K562 (cell line): ENCODE results near the gene PTPMT1. TPM values are rescaled to one million over a fixed set of nuclear protein-coding genes. Genes with fewer than 3 reads are reported as not detected.

Source experiments
- ATAC-seq: fragments of 200-7000 bp; cut with Tn5 transposase; 3 replicates; pipeline ENCODE4 v1.9.1; 2020; ENCODE audit warnings: moderate library complexity
- BruUV-seq: library from RNA; stranded (reverse); fragments of 400-500 nt; replicated peaks from 2 replicates; lab custom pipeline; 2021; lab: Mats Ljungman, UMichigan
- CTCF ChIA-PET: fragments of 300-600 bp; formaldehyde crosslinking; extraction: SDS; loops from one replicate; lab custom pipeline; 2021; ENCODE audit warnings: low intra/inter-chr PET ratio; lab: Yijun Ruan, JAX
- POLR2A ChIA-PET: fragments of 300-600, 350-650 bp; sonication (Branson Sonifier 250); formaldehyde crosslinking; extraction: SDS; loops from one replicate; lab custom pipeline; 2021; ENCODE audit warnings: antibody characterized with exemption, inconsistent platforms; lab: Yijun Ruan, JAX
- DNase-seq, 4 experiments: peaks; one replicate each; pipeline versions ENCODE4 v3.0.0 to v3.0.0-alpha.2; 2011 to 2018; ENCODE audit warnings: low spot score in 3 of 4, mixed read lengths in 3 of 4; ENCODE audit errors: extremely low read depth in 1 of 4
- FAIRE-seq: peaks from 2 replicates; lab custom pipeline; 2011; peaks lifted over from hg19 to GRCh38; lab: Jason Lieb, UNC
- H2AFZ ChIP-seq: 2 replicates; pipeline ENCODE4 v1.6.0; 2011; ENCODE audit warnings: low read depth, low read length, control low read depth, inconsistent platforms
- H3K27ac ChIP-seq: fragments of 200-600 bp; 3 replicates; pipeline ENCODE4 v1.8.0; 2011; ENCODE audit warnings: low read depth, mild to moderate bottlenecking, control low read depth, inconsistent platforms, low read length, moderate library complexity, mixed read lengths; ENCODE audit errors: extremely low read depth
- H3K27me3 ChIP-seq, 2 experiments: fragments of 300-600 bp in 1 of 2; 2 replicates in 1 of 2; 3 replicates in 1 of 2; pipeline versions ENCODE4 v1.6.0 to v1.8.0; 2011; ENCODE audit warnings: inconsistent platforms in 2 of 2, low read length in 2 of 2, mild to moderate bottlenecking in 1 of 2, mixed read lengths in 1 of 2, moderate library complexity in 1 of 2; ENCODE audit not compliant: control insufficient read depth in 2 of 2, insufficient read depth in 2 of 2
- H3K36me3 ChIP-seq: fragments of 300-600 bp; 3 replicates; pipeline ENCODE4 v1.8.0; 2011; ENCODE audit warnings: mild to moderate bottlenecking, low read length, inconsistent platforms; ENCODE audit not compliant: control insufficient read depth, insufficient read depth
- H3K4me1 ChIP-seq, 2 experiments: fragments of 200-600 bp in 1 of 2; replicated peaks in 1 of 2; 2 replicates in 1 of 2; 3 replicates in 1 of 2; pipeline versions ENCODE4 v1.5.1 to v1.8.0; 2011; ENCODE audit warnings: inconsistent platforms in 2 of 2, low read length in 2 of 2, mild to moderate bottlenecking in 1 of 2, mixed read lengths in 1 of 2, moderate library complexity in 1 of 2; ENCODE audit not compliant: control insufficient read depth in 2 of 2, insufficient read depth in 2 of 2
- H3K4me2 ChIP-seq: 2 replicates; pipeline ENCODE4 v1.6.1; 2011; ENCODE audit warnings: low read length, control low read depth, inconsistent platforms, mixed read lengths; ENCODE audit not compliant: insufficient read depth
- H3K4me3 ChIP-seq: fragments of 200-600 bp; sonication (generic), shearing (Covaris generic); 2 replicates; pipeline ENCODE4 v1.5.1; 2016; ENCODE audit warnings: control low read depth, inconsistent platforms
- H3K79me2 ChIP-seq: fragments of 200-600 bp; 3 replicates; pipeline ENCODE4 v1.8.0; 2011; ENCODE audit warnings: low read length, inconsistent platforms; ENCODE audit not compliant: control insufficient read depth, insufficient read depth
- H3K9ac ChIP-seq, 2 experiments: 2 replicates each; pipeline versions ENCODE4 v1.6.0 to v1.6.1; 2011; ENCODE audit warnings: low read depth in 2 of 2, low read length in 2 of 2, control low read depth in 1 of 2, inconsistent platforms in 1 of 2, mild to moderate bottlenecking in 1 of 2, mixed read lengths in 1 of 2; ENCODE audit not compliant: insufficient read depth in 1 of 2
- H3K9me1 ChIP-seq: one replicate; pipeline ENCODE4 v1.6.0; 2011; ENCODE audit warnings: inconsistent platforms, mild to moderate bottlenecking, low read length, moderate library complexity; ENCODE audit not compliant: control insufficient read depth, insufficient read depth
- H3K9me3 ChIP-seq: replicated peaks from 2 replicates; pipeline ENCODE4 v1.5.1; 2011; ENCODE audit warnings: low read depth, low read length, inconsistent platforms; ENCODE audit not compliant: control insufficient read depth, insufficient read depth
- H4K20me1 ChIP-seq: replicated peaks from 2 replicates; pipeline ENCODE4 v1.6.1; 2011; ENCODE audit warnings: low read length, inconsistent platforms, mixed read lengths; ENCODE audit not compliant: control insufficient read depth, insufficient read depth
- GABPA ChIP-seq: fragments of 200-800 bp; sonication (Bioruptor generic); conservative IDR thresholded peaks from 2 replicates; pipeline ENCODE4 v1.6.1; 2016; ENCODE audit warnings: low read depth, missing genetic modification characterization, missing compliant biosample characterization
- PRDM10 ChIP-seq: fragments of 450-650 bp; IDR thresholded peaks from 2 replicates; pipeline ENCODE4 v1.6.1; 2018; ENCODE audit not compliant: partially characterized antibody
- SIN3B ChIP-seq: fragments of 450-650 bp; IDR thresholded peaks from 2 replicates; pipeline ENCODE4 v1.6.1; 2017; ENCODE audit warnings: low read depth, mild to moderate bottlenecking, moderate library complexity
- WGBS: fragments of 100-300 bp; shearing (Covaris generic); methylation state at CpG from one replicate; pipeline ENCODE4 v1.1.6; 2016; ENCODE audit warnings: low coverage, mixed read lengths; ENCODE audit not compliant: insufficient coverage; ENCODE audit errors: missing lambda C conversion rate; 5-methylcytosine and 5-hydroxymethylcytosine counted together
- in situ Hi-C: fragments of 300-500 bp; cut with MboI; formaldehyde crosslinking; loops from 4 replicates; pipeline ENCODE4 v1.15.0; 2018; ENCODE audit warnings: inconsistent platforms, mixed read lengths
- intact Hi-C: fragments of 100-400 bp; cut with micrococcal nuclease; formaldehyde crosslinking; loops from 2 replicates; pipeline ENCODE4 v1.14.2; 2022
- polyA plus RNA-seq, 8 experiments: library from polyadenylated mRNA; depleted of rRNA in 4 of 8; stranded (reverse) in 5 of 8; unstranded in 3 of 8; fragments of >200 nt; fragmentation: Nextera tagmentation in 2 of 8; fragmentation: Illumina TruSeq in 1 of 8; extraction: Ambion mirVana in 2 of 8; extraction: Trizol in 1 of 8; gene quantifications; 2 replicates each; pipeline versions ENCODE4 v1.2.1 to v1.2.3, GENCODE V29; 2011 to 2014; ENCODE audit warnings: inconsistent platforms in 1 of 8, missing spikeins in 1 of 8
- total RNA-seq, 7 experiments: library from RNA; depleted of rRNA in 6 of 7; stranded (reverse); fragments of >200 nt in 6 of 7; fragmentation: Illumina TruSeq in 2 of 7; extraction: Trizol in 2 of 7; gene quantifications; 2 replicates each; pipeline versions ENCODE4 v1.2.1 to v1.2.3, GENCODE V29; 2011 to 2021; ENCODE audit warnings: low replicate concordance in 1 of 7

The PTPMT1 gene
- total and polyA plus RNA-seq, 9 of the 15 experiments (the other 6 are each of a cell fraction or from before 2014, with no cell fraction given): 10.4 to 140 (median 67.2) TPM

- in situ Hi-C loops (no loop called here), intact Hi-C loops (no loop called here)
- ChIA-PET POLR2A (interaction anchor here (0.8 to 1.5 kb wide), 4 partner anchors 10 to 44 kb away, joined by 3 to 5 read pairs (median 3); no protein-coding TSS in a partner anchor), CTCF (no interaction called here)
- TF ChIP-seq GABPA (tag) (0 out of 2 replicates have a peak, but pooled peaks have one; percentile 17), SIN3B (no peak), PRDM10 (peak; percentile 87)
- no peak overlapping the region for H3K4me2 ChIP-seq
- WGBS: 59% methylated on average over 14 of the region's 14 CpGs
- H3K27ac ChIP-seq: no peak overlapping the region
- no peaks in the 10 kb centered on the region for H3K79me2 ChIP-seq
- peaks cover 0 to 14% of the 10 kb centered on the region in 2 experiments; a peak in 1 of 5 replicates for H3K4me1 ChIP-seq
- DNase-seq (no peak), ATAC-seq (no peak; the same call in 2 of the 3 replicates), FAIRE-seq (no peak)
- peaks cover 2 to 5% of the 10 kb centered on the region in 2 experiments; a peak in 3 of 5 replicates for H3K27me3 ChIP-seq
- H3K4me3 ChIP-seq: no peak overlapping the region
- no peaks in the 10 kb centered on the region for H3K9me3 ChIP-seq
- H2AFZ ChIP-seq: no peak overlapping the region
- H4K20me1 ChIP-seq: no peaks in the 10 kb centered on the region
- H3K36me3 ChIP-seq: peaks cover 24% of the 10 kb centered on the region; the same call in 2 of the 3 replicates
- H3K9me1 ChIP-seq: no peaks in the 10 kb centered on the region
- H3K9ac ChIP-seq: peak overlapping the region in 1 of 2 experiments; percentile 0; a peak in 1 of 4 replicates
- BruUV-seq: no TSS peak
These were observed 22.4 kb downstream of the PTPMT1 start for GRCh38 chr11:47587723-47588326.
